CD4-positive, alpha-beta T cell treated with Interleukin-10 for 1 hour (primary cell): Measurements from ENCODE around the gene PGA3.
"Not testable (repeated sequence)": the region's sequence is repeated elsewhere in the genome, so short reads cannot be mapped to it uniquely, and the experiment has no call there.

Source experiments
- DNase-seq: peaks from one replicate; pipeline ENCODE4 v3.0.0-alpha.2; 2020

The PGA3 gene

GRCh38 chr11:61172356-61172755, 31.0 kb upstream of the PGA3 start:
- no peak for DNase-seq

- no peak for DNase-seq
Observed at GRCh38 chr11:61172888-61173287, 30.4 kb upstream of the PGA3 start.

GRCh38 chr11:61173456-61173855, 29.9 kb upstream of the PGA3 start:
- no peak for DNase-seq

- DNase-seq = no peak
Observed at GRCh38 chr11:61174273-61174672, 29.0 kb upstream of the PGA3 start.

GRCh38 chr11:61174949-61175348, 28.4 kb upstream of the PGA3 start:
- DNase-seq = no peak

- no peak for DNase-seq
Observed at GRCh38 chr11:61176446-61176845, 26.9 kb upstream of the PGA3 start.

GRCh38 chr11:61180205-61180604, 23.1 kb upstream of the PGA3 start:
- DNase-seq = not testable (repeated sequence)

GRCh38 chr11:61181489-61181888, 21.8 kb upstream of the PGA3 start:
- no peak for DNase-seq

GRCh38 chr11:61183645-61184044, 19.7 kb upstream of the PGA3 start:
- no peak for DNase-seq

GRCh38 chr11:61186504-61186903, 16.8 kb upstream of the PGA3 start:
- no peak for DNase-seq

- DNase-seq = peak; percentile 82
Observed at GRCh38 chr11:61187505-61188130, 15.7 kb upstream of the PGA3 start.

GRCh38 chr11:61189933-61190332, 13.4 kb upstream of the PGA3 start:
- DNase-seq = no peak

- no peak for DNase-seq
Observed at GRCh38 chr11:61193596-61193995, 9.7 kb upstream of the PGA3 start.

GRCh38 chr11:61194169-61194671, 9.1 kb upstream of the PGA3 start:
- DNase-seq = no peak

GRCh38 chr11:61194981-61195695, 8.2 kb upstream of the PGA3 start:
- DNase-seq = no peak

- no peak for DNase-seq
Observed at GRCh38 chr11:61195719-61196118, 7.6 kb upstream of the PGA3 start.

- DNase-seq = no peak
Observed at GRCh38 chr11:61198361-61198760, 5.0 kb upstream of the PGA3 start.

GRCh38 chr11:61198948-61199523, 4.3 kb upstream of the PGA3 start:
- DNase-seq = no peak

GRCh38 chr11:61201476-61201875, 1.8 kb upstream of the PGA3 start:
- DNase-seq = no peak

- not testable (repeated sequence) for DNase-seq
Observed at GRCh38 chr11:61203873-61204272, 558 bp downstream of the PGA3 start.

- DNase-seq = not testable (repeated sequence)
Observed at GRCh38 chr11:61204502-61205059, 1.3 kb downstream of the PGA3 start.

- DNase-seq = not testable (repeated sequence)
Observed at GRCh38 chr11:61207636-61208310, 4.5 kb downstream of the PGA3 start.

GRCh38 chr11:61210629-61211028, 7.3 kb downstream of the PGA3 start:
- not testable (repeated sequence) for DNase-seq
